ENCODE data around the gene LYPD1. TPM values are rescaled to one million over a fixed set of nuclear protein-coding genes. Genes with fewer than 3 reads are reported as not detected.
A peak's percentile ranks its signal among the peaks of the same experiment; 100 is the strongest.

Gene LYPD1
- total RNA-seq, 1 experiment from 2014 or later = 146 TPM

GRCh38 chr2:132668189-132668823, 1.7 kb downstream of the LYPD1 start:
- DNase-seq (ENCODE audit: low read depth) = peak; percentile 44

DNA sequence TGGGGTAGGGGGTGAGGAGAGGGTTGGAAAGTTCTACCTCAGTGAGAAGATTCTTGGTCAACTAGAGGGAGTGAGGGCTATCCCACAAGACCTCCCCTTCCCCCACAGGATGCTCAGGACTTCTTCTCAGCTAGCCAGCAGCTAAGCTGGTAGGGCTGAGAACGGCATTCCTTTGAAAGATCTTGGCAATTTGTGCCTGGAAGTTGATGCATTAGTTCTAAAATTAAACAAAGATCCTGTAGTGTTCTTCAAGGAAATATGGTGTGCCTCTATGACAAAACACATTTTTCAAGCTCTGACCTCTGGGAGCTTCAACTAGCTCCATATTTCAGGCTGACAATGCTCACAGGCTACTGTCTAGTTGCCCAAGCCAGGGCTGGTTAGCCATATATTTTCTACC, 2.3 kb downstream of the LYPD1 start:
- peak; percentile 28 for DNase-seq (ENCODE audit: low read depth)

DNA sequence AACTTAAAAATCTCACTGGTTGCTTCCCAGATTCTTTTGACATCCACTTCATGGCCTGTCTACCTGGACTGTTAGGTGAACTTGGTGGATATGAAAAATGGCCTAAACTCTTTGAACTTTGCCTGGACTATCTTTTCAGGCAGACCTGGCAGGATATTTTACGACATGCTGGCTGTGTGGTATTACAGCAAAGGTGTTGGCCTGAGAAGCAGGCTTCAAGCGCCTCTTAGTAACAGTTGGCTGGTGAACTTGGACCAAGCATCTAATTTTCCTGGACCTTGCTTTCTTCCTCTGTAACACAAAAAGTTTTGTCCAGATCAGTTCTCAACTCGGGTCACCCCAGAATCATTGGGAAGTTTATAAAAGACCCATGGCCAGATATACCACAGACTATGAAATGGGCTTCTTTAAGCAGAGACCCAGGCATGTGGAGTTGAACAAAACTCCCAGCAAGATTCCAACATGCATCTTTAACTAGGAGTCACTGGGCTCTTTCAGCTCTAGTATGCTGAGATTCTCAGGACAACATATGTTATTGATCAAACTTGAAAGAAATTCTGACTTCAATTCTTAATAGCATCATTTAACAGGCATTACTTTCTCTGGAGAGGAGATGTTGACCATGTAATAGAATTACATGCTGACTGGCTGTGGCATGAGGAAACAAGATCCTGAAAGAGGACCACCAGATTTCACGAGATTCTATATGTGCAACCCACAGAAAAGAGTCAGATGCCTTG, 4.4 kb downstream of the LYPD1 start:
- no peak for DNase-seq (ENCODE audit: low read depth)

GRCh38 chr2:132664096-132664495, 5.9 kb downstream of the LYPD1 start:
- peak; percentile 46 for DNase-seq (ENCODE audit: low read depth)

DNA sequence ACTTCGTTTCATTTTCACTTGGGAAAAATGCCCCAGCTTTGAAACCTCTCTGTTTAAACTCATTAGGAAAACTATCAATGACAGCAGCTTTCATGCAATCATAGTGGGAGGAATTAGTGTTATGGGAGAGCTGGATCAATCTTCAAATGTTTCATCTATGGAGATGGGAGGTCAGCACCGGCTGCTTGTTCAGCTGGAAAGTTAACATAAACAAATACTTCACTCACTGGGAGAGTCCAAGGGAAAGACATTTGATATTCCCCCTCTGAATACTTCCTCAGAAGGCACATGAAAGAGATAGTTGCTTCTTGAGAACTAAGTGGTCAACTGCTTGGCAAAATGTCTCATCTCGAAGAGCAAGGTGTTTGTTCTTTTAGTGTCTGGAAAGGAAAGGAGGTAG, 7.3 kb downstream of the LYPD1 start:
- DNase-seq (ENCODE audit: low read depth) = peak; percentile 41

DNA sequence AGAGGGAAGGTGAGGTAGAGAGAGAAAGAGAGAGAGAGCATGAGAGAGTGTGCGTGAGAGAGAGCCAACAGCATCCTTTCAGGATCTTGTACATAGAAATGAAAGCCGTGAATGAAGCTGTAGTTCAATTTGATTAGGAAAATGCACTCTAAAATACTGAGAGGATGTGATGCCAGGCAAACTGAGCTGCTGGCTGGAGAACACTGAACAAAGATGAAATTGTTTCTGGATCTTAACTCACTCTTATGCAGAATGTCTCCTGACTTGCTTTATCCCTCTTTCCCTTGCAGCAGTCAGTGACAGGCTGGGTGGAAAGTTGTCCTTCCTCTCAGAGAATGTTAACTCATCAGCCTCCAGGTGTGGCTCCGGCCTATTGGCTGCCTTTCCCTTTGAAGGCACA, 10.7 kb downstream of the LYPD1 start:
- DNase-seq (ENCODE audit: low read depth) = no peak

- no peak for DNase-seq (ENCODE audit: low read depth)
Measured at GRCh38 chr2:132656266-132656975, 13.6 kb downstream of the LYPD1 start.

- no peak for DNase-seq (ENCODE audit: low read depth)
Measured at GRCh38 chr2:132654968-132655367, 15.0 kb downstream of the LYPD1 start.

DNA sequence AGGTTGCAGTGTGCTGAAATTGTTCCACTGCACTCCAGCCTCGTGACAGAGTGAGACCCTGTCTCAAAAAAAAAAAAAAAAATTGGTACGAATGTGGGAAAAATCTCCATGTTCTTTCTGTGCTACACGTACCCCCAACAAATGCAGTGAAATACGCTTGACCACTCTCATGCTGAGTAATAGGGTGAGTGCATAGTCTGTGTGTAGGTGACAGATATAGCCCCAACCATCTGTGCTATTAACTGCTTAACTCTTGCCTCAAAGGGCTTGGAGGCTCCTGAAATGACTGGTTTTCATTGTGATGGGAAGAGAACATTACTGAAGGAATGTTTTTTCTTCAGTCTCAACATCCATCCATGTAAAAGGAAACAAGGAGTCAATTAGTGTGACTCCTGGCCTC, 15.7 kb downstream of the LYPD1 start:
- DNase-seq (ENCODE audit: low read depth) = peak; percentile 42

DNA sequence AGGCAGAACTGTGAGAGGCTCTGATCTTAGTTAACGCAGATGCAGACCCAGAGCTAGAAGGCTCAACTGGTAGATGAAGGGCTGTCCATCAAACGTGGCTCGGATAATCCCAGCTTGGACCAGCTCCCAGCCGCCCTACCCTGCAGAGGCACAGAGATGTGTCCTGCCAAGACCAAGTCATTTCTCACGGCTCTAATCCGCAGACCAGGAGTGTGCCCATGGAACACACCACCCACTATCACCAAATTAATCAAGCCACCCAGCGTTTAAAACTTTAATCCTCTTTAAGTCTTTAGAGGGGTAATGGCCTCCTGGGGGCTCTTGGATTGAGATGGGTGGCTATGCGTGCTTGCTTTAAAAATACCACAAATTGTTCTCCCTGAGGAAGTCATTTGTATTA, 17.5 kb downstream of the LYPD1 start:
- peak; percentile 87 for DNase-seq (ENCODE audit: low read depth)

DNA sequence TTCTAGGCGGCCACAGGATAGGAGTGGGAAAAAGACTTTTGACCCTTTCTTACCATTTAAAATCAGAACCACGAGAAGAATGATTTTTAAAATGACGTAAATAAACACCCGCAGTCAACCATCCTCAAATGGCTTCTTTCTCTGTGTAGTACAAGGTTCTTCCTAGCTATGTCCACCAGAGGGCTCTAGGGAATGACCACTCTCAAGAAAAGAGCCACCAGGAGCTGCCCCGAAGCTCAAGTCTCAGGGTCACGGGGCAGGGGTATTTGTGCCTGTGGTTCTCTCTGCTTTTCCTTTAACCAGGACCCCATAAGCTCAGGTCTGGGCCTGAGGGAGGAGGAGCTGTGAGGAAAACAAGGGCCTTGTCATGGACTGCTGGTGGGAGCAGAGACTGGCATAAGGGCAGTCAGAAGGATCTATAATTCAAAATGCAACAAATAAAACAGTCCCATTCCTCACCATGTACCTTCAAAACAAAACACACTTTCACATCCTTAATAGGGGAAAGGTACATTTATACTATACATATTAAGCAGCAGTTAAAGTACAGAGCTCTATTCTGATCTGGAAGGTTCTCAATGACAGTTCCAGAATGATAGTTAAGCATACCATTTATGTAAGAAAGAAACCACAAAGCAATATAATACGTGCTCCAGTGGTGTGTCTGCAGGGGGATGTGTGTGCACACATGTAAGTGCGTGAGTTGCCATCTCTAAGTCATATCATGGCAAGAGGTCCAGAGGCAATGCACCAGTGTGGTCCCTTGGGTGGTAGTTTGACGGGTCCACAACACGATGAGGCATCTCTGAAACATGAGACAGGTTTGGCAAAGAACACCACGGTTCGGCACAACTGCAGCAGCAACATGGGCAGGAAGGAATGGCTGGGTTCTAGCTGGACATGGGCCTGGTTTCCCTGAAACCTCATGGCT, 18.6 kb downstream of the LYPD1 start:
- peak; percentile 67 for DNase-seq (ENCODE audit: low read depth)

- no peak for DNase-seq (ENCODE audit: low read depth)
Measured at GRCh38 chr2:132646540-132647108, 23.4 kb downstream of the LYPD1 start.

GRCh38 chr2:132645722-132646539, 24.1 kb downstream of the LYPD1 start:
- DNase-seq (ENCODE audit: low read depth) = no peak

- DNase-seq (ENCODE audit: low read depth) = no peak
Measured at GRCh38 chr2:132645176-132645575, 24.8 kb downstream of the LYPD1 start.

GRCh38 chr2:132642415-132642814, 27.6 kb downstream of the LYPD1 start:
- DNase-seq (ENCODE audit: low read depth) = no peak

DNA sequence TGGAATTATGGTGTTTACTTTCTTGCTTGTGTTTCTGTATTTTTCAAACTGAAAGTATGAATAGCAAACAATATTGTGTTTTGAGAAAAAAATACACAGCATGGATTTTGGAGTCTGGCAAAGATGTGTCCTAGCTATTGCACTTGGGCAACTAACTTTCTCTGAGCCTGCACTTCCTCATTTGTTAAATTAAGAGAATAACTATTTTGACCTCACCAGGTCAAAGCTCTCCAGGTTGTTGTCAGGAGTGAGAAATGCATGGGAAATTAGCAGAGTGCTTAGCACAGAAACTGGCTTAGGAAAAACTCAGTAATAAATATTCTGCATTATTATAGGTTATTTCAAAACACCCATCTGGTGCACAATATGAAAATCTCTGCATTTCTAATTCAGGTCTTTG, 28.2 kb downstream of the LYPD1 start:
- no peak for DNase-seq (ENCODE audit: low read depth)

- DNase-seq (ENCODE audit: low read depth) = no peak
Measured at GRCh38 chr2:132640116-132640515, 29.9 kb downstream of the LYPD1 start.

DNA sequence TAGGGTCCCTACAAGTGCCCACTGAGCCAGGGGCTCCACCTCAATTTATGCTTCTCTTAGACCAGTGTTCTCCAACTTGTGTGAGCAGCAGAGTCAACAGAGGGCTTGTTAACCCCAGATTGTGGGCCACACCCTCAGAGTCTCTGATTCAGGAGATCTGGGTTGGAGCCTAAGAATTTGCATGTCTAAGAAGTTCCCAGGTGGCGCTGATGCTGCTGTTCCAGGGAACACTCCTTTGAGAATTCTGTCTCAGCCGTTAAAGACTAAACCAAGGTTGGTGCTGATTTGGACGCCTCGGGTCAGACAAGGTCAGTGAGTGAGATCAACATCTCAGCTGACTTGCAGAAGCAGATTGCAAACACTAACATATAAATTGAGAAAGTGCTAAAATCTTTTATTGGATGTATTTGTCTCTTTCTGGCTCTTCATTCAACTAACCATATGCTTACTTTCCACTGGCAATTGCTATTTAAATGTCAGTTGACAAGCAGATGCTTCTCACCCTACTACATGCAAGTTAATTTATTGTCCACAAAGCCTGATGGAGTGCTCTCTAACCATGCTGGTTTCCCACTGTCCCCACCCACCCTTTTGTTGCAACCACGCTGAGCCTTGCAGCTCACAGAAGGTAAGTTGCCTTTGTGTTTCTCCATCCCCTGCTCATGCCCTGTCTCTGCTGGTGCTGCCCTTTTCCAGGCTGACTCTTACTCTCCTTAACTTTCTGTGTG, 31.5 kb downstream of the LYPD1 start:
- DNase-seq (ENCODE audit: low read depth) = no peak

DNA sequence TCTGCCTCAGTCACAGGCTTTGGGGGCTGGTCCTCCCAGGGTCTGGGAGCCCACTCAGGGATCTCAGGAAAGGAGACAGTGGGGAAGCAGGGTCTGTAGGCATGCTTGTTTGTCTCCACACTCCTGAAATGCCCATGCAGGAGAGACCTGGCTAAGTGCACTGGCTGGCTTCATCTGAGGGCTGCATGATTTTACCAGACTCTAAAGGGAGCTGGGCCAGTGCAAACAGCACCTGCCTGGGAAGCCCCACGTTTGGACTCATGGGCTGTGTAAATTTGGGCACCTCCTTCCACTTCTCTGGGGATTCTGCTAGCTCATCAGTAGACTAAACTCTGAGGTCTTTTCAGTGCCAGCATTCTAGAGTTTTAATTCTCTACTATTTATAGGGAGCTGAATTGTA, 33.7 kb downstream of the LYPD1 start:
- DNase-seq (ENCODE audit: low read depth) = no peak

- DNase-seq (ENCODE audit: low read depth) = no peak
Measured at GRCh38 chr2:132633635-132634034, 36.4 kb downstream of the LYPD1 start.

All from M059J (cell line).